AG08396 (cell line): ENCODE measurements around the gene PANX2.

Source experiments
- DNase-seq: peaks from one replicate; pipeline ENCODE4 v3.0.0; 2012; ENCODE audit warnings: low spot score, mixed read lengths

PANX2 gene

DNA sequence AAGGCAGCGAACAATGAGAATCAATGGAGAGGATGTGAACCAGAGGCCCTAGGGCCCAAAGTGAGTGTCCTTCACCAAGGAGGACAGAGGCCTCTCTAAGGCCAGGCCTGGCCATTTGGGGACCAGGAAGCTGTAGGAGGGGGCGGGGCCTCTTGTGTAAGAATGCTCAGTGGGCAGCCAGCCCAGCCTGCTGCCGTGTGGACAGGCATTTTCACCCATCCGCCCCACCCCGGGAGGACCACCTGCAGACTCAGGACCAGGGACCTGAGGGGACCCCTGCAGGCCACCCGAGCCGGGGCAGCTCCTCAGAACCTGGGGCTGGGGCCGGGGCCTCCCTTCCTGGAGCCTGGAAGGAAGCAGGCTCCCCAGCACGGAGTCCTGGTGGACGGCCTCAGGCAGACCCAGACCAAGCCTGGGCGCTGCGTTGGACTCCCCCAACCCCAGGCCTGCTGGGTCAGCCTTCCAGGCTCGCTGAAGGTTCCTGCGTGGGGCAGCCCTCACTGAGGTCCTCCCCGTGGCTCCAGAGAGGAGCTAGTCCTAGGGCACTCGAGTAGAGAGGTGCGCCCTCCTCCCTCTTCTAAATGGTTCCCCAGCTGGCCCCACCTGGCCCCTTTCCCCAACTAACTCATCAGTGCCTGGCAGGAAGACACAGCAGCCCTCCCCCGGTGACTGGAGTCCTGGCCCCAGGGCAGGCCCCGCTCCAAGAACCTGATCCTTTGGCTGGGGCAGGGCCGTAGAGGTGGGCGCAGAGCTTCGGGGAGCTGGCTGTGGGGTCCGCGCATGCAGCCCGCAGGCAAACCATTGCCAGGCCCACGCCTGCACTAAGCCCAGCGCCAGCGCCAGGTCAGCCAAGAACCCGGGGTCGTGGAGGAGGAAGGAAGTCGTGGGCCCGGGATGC lies 13.7 kb downstream of the PANX2 start:
- peak; percentile 76 for DNase-seq

DNA sequence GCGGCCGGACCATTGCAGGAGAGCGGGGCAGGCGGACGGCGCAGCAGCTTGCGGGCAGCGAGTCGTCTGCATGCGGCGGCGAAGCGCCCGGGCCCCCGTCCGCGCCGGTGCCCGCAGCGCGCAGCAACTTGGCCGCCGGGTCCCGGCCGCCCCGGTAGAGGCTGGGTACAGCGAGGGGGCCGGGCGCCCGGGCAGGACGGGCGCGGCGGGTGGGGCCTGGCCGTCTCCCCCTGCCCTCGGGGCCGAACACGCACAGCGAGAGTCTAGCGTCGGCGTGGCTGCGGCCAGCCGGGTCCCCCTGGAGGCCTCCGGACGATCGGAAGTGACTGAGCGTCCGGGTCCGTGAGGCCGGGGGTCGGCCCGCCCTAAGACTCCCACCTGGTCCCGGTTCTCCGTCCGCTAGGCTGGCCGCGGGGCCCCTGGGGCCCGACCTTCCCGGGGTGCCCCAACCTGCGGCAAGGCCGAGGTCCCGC lies 14.4 kb downstream of the PANX2 start:
- no peak for DNase-seq

DNA sequence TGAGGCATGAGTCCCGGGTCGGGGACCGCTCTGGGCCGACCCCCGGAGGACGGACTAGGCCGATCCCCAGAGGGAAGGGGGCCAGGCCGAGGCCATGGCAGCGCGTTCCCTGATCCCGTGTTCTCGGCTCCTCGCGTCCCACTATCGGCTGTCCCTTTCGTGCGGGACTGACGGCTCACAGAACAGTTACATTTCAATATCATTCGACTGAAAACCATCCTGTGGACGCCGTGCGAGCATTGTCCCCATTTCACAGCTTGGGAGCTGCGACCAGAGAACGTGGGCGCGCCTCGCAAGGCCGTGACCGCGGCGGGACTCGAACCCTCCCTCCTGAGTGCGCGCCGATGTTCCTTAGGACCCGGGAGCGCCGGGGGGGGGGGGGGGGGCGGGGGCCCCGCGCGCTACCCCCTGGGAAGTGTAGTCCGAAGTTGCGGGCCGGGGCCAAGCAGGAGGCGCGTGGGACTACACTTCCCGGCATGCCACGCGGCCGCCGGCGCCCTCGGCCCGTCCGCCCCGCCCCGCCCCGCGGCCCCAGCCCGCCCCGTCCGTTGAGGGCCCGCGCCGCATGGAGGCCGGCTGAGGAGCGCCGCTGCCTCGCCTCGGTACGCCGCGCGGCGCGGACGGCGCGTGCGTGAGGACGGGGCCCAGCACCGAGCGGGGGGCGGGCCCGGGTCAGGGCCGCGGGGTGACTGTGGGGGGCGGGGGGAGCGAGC lies 15.0 kb downstream of the PANX2 start, which contains the start of gene TRABD:
Gene TRABD, plus strand, starts transcription at position 539 of the 713 bp plus-strand sequence. CDS start 7,148 bp downstream, outside the sequence.
- DNase-seq, result peak; percentile 98

DNA sequence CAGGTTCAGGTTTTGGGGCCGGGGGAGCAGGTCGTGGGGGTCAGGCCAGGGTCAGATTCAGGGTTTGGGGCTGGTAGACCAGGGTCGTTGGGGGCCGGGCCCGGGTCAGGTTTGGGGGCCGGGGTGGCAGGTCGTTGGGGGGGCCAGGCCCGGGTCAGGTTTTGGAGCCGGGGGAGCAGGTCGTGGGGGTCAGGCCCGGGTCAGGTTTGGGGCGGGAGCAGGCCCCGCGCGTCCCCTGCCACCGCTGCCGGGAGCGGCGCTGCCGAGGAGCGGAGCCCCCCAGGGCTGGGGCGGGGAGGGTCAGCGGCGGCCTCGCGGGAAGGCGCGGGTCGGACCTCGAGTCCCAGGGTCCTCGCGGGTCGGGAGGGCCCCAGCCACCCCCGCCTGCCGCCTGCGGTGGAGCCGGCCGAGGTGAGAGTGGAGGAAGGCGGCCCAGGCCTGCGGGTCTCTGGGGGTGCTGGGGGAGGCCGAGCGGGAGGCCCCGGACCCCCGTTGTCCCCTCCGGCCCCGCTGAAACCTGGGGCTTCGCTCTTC lies 15.7 kb downstream of the PANX2 start:
- DNase-seq, result no peak

DNA sequence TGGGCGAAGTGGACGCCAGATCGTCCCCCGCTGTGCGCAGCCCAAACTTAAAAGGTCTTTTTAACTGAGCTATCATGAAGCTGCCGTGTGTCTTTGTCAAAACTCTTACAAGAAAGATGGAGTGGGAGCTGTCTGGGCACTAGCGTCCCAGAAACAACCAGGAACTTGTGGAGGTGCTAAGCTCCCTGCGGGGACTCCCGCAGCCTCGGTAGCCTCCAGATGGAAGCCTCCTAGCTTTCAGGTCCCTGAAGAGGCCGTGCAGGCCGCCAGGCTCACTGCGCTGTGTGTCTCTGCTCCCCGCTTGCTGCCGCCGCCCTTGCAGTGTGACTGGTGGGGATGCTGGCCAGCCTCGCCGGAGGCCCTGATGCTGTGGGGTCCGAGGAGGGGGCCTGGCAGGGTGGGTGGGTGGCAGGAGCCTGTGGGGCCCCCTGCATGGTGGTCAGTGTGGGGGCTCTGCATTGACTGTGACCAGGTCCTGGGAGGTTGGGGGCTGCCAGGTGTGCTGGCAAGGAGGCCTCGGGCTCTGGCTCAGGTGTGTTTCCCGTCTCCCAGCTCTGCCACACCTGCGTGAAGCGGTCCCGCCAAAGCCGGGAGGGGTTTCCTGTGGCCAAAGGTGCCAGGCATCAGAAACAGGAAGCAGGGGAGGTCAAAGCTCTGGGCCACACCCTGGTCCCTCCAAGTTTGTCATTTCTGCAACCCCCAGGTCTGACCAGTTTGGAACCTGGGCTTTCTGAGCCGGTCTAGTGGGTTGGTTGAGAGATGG lies 16.4 kb downstream of the PANX2 start:
- no peak for DNase-seq

DNA sequence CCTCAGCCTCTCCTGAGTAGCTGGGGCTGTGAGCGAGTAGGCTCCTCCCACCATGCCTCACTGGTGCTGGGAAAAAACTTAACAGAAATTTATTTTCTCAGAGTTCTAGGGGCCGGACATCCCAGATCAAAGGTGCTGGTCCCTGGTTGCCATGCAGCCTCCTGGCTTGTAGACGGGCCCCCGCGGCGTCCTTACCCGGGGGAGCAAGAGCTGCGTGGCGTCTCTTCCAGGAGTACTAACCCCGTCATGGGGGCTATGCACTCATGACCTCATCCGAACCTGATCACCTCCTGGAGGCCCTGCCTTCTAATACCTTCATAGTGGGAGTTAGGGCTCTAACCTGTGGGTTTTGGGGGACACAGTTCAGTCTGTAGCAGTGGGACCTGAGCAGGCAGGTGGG lies 17.8 kb downstream of the PANX2 start:
- no peak for DNase-seq

DNA sequence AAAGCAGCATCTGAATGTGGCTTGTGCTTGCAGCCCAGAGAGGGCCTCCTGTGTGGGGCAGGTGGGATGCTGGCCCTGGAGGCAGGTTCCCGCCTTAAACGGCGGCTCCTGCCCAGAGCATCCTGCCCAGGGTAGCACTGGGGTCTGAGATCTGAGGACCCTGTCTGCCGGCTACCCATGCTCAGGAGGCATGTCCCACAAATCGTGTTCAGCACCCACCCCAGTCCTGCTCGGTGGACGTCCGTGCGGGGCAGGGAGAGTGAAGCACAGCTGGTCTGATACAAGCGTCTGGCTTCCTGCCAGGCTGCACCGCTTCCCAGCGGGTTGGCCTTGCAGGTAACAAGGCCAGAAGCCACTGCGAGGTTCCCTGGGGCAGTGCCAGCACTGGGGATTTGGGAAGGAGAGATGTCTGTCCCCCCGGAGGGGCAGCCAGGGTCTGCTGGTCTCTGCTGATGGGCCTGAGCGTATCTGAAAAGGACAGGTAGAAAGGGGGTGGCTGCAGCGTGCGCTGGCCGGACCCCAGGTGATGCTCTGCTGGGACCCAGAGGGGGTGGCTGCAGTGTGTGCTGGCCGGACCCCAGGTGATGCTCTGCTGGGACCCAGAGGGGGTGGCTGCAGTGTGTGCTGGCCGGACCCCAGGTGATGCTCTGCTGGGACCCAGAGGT lies 18.8 kb downstream of the PANX2 start:
- no peak for DNase-seq

DNA sequence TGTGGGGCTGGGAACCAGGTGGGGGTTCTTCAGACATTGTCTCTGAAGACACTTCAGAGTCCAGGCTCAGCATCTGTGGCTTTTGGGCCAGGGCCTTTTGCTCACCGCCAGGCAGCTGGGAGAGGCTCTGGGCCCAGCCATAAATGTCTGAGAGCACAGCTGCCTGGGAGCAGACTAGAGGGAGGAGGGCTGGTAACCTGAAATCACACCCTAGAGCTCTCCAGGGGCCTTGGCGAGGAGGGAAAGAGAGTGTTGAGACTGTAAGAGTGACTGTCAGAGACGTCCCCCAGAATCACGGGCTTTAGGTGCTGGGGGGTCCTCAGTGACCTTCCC lies 19.3 kb downstream of the PANX2 start:
- no peak for DNase-seq

DNA sequence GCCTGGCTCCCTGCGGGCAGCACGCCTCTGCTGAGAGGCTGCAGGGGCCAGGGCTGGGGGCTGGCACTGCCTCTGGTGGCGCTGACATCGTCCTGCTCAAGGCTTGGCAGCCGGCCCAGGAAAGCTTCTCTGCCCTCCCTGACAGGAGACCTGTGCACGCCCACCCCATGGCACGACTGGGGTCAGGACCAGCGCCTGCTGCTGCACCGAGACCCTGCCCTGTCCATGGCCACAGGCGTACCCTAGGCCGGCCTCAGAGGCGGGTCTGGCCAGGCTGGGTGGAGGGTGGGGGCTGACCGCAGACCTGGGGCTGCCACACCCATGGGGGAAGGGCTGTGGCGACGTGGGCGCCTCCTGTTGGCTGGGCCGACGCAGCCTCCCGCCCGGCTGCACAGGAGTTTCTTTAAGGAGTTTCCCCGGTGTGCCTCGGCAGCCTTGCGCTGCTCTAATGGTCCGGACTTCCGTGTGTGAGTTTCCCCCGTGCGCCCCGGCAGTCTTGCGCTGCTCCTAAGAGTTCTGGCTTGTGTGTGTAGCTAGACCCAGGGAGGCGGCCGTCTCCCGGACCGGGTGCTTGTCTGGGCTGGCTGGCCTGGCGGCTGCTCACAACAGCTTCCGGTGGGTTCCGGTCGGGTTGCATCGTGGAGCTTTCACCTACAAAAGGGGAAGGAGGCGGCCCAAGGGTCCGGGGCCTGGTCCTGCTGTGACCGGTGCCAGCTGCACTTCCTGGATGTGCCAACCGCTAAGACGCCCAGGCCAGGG lies 19.8 kb downstream of the PANX2 start:
- peak; percentile 77 for DNase-seq

DNA sequence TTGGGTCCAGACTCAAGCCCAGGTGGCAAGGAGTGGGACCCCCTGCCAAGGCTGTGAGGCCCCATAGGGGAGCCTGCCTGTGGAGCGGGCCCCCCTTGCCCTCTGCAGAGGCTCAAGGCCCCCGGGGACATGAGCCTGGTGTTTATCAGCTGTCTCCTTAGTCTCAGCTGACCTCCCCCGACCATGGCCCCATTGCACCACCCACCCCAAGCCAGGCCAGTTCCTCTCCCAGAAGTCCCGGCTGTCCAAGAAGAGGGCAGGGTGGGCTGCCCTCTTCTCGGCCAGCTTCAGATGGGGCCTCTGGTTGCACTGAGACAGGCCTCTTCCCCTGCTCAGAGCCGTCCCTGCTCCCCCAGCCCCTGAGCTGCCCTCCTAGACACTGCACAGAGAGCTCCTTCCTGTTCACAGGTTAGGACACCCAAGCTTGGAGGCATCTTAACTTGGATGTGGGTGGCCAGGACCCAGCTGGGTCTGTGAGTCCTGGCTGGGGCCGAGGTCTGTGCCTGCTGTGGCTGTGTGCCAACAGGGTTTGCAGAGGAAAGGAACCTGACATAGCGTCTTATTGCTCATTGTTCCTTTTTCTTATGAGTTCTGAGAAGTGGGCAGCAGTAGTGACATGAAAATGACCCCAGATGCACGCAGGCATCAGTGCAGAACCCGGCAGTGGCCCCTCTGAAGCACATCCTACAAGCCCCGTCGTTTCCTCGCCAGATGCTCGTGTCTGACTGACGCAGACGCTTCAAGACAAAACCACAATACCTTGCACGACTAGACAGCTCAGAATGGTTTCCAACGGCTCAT lies 20.6 kb downstream of the PANX2 start:
- DNase-seq, result no peak

DNA sequence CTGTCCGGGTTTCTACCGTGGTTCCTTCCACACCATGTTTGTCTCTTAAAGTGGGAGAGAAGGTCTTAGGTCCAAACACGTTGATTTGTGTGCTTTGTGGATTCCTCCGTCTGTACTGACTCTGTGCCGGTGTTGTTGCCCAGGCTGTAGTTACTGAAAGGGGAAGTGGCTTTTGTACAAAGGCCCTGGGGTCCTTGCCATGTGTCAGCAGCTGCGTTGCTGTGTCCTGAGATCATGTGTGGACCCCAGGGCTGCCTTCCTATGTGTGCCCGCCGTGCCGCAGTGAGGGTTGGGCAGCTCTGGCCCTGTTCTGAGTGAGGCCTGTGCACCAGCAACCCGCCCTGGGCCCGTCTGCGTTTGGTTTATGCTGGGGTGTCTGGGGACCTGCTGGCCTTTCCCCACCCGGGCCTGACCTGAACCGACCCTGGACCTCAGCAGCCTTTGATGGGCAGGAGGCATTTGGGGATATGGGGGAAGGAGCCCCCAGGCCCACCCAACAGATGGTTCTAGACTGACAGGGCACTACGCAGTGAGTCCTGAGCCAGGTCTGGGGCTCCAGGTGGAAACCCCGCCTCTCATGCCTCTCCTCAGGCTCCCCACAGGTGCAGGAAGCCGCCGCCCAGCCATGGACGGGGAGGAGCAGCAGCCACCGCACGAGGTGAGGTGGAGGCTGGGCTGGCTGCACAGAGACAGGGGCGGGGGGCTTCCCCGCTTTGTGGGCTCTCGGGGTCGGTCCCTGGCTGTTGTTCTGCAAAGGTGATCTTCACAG lies 22.1 kb downstream of the PANX2 start:
- no peak for DNase-seq

DNA sequence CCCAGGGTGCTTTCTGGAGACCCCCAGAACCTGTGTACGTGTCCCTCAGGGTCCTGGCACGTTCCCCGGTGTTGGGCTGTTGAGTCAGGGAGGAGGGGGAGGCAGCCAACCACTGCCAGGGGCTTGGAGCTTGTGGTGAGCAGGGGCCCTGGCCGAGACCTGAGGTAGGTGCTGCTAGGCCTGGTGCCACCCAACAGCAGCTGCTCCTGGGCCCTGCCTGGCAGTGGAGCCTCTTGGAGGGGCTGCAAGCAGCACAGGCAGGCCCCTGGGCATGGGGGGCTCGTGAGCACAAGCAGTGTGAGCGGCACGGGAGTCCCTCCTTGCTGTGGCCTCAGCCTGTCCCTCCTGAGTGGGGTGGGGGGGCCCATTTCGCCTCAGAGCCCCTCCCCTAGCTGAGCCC lies 23.1 kb downstream of the PANX2 start:
- DNase-seq, result no peak

DNA sequence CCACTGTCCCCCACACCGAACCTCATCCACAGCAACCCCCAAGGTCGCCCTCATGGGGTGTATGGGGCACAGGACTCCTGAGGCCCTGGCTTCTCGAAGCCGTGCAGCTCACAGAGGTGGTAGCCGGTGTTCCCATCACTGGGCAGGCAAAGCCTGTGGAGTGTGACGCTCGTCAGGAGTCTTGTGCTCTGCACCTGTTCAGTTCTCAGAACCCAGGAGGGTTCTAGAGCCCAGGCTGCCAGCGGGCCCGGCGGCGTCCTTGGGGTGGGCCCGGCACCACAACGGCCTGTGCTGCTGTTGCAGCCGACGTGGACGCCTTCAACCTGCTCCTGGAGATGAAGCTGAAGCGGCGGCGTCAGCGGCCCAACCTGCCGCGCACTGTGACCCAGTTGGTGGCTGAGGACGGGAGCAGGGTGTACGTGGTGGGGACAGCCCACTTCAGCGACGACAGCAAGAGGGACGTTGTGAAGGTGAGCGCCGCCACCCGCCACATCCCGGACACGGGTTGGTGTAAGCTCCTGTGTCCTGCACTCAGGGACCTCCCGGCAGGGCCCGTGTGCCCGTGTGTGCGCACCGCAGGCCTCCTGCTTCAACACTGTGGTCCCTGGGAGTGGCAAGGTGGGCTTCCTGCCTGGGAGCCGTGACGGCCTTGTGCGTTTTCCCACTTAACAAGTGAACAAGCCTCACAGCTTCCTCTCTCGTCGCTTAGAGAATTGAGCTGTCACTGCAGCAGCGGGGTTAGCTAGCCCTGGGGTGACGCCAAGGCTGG lies 23.7 kb downstream of the PANX2 start:
- no peak for DNase-seq

DNA sequence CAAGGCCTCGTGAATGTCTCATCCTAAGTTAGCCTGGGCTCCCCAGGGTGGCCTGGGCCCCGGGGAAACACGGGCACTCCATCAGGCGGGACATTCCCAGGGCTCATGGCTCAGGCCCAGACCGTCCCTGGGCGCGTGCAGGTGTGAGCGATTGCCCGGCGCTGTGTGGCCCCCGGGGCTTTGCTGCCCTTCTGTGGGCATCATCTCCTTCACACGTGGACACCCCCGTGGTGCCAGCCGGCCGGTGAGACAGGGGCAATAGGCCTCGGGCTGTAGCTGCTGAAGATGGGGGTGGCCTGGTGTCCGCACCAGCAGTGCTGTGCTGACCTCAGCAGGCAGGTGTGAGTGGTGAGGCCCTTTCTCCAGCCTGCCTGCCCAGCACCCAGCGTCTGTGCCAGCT lies 25.7 kb downstream of the PANX2 start:
- DNase-seq, result no peak

DNA sequence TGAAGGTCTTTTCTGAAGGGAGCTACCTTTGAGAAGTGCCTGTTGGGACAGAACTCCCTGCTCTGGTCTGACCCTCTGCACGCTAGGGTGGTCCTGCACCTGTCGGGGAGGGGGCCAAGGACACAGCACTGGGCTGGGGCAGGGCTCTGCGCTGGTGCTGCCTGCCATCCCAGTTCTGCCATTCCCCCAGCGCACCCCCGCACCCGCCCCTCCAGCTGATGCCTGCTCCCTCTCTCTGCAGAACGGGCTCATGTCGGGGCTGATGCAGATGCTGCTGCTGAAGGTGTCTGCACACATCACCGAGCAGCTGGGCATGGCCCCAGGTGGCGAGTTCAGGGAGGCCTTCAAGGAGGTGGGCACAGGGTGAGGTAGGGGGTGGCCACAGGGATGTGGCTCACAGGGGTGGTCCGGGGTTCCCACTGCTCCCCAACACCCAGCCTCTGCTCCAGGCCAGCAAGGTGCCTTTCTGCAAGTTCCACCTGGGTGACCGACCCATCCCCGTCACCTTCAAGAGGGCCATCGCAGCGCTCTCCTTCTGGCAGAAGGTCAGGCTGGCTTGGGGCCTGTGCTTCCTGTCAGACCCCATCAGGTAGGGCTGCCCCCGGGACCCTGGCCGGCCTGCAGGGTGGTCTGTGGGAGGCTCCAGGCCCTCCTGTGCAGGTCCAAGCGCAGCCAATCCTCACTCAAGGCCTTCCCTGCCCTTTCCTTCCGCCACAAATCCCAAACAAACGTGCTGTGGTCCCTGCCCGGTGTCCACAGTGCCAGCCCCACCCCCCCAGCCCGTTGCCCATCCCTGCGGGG lies 26.7 kb downstream of the PANX2 start:
- DNase-seq, result no peak

DNA sequence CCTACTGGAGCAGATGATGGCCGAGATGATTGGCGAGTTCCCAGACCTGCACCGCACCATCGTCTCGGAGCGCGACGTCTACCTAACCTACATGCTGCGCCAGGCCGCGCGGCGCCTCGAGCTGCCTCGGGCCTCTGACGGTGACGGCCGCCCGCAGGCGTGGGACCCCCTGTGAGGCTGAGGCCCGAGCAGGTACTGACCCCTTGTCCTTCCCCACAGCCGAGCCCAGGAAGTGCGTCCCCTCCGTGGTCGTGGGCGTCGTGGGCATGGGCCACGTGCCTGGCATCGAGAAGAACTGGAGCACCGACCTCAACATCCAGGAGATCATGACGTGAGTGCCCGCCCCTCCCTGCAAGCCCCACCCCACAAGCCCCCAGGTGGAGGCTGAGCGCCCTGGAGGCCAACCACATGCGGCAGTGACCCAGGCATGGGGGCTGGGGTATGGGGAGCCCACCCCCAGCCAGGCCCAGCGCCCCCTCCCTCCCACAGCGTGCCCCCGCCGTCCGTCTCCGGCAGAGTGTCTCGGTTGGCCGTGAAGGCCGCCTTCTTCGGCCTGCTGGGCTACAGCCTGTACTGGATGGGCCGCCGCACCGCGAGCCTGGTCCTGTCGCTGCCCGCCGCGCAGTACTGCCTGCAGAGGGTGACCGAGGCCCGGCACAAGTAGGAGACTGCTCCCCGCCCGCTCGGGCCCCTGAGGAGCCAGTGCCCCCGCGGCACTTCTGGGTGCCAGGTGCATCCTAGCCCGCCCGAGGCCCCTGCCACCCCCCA lies 27.5 kb downstream of the PANX2 start:
- DNase-seq, result no peak

DNA sequence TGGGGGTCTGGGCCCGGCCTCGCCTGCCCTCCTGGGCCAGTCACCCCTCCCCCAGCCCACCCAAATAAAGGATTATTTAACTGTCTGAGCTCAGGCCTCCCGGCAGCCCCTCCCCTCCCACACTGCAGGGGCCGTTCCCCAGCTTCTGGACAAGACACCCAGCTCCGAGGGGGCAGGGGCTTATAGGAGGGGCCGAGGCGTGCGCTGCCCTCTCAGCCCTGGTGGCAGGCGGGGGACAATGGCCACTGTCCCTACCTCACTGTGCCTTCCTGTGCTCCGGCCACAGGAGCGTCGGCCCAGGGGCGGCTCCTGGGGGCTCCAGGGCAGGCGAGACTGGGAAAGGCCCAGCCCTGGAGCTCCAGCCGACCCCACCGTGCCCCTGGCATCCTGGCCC lies 28.1 kb downstream of the PANX2 start:
- DNase-seq, result no peak
